ENCODE results near the gene TMOD1.
"Not testable (repeated sequence)": the region's sequence is repeated elsewhere in the genome, so short reads cannot be mapped to it uniquely, and the experiment has no call there.

The TMOD1 gene

DNA sequence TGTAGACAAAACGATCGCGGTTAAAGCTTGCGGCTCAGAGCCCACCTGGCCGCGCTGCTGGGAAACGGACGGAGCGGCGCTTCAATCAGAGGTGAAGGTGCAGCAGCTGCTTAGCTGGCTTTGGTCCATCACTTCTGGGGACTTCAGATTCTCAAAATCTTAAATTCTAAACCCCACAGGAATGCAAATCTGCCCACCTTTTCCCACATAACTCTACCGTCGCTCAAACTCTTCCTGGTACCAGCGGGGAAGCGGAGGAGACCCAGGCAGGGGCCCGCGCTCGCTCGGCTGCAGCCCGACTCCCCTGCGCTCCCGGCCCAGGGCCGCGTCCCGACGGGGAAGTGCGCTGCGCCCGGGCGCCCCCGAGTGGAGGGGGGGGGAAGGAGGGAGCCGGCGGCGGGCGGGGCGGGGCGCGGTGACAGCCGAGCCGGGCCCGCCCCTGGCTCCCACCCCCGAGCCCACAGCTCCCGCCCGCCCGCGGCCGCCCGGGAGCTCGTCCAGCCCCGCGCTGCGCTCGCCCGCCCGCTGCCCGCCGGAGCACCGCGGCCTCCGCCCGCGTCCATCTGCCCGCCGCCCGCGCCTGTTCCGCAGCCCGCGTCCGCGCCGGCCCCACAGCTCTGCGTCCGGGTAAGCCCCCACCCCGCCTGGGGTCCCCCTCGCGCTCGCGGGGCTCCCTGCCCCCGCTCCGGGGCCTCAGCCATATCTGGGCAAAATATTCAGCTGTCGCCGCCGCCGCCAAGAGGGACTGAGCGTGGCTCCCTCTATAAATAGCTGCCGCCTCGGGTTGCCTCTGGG is at the start of gene TMOD1:
Gene TMOD1, plus strand, starts transcription at position 490 of the 795 bp plus-strand sequence. CDS start 22,523 bp downstream, outside the sequence.
- peak; percentile 62 for DNase-seq

DNA sequence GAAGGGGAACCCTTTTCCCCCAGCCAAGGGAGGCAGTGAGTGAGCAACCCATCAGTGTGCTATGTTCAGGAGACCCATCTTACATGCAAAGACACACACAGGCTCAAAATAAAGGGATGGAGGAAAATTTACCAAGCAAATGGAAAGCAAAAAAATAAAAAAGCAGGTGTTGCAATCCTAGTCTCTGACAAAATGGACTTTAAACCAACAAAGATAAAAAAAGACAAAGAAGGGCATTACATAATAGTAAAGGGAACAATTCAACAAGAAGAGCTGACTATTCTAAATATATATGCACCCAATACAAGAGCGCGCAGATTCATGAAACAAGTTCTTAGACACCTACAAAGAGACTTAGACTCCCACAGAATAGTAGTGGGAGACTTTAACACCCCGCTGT is 47.9 kb upstream of the TMOD1 start:
- not testable (repeated sequence) for DNase-seq

- DNase-seq, result not testable (repeated sequence)
These were observed 44.6 kb upstream of the TMOD1 start for GRCh38 chr9:97456841-97457240.

- no peak for DNase-seq
These were observed 42.1 kb upstream of the TMOD1 start for GRCh38 chr9:97459326-97459725.

GRCh38 chr9:97462159-97462558 is 39.3 kb upstream of the TMOD1 start:
- DNase-seq, result no peak

DNA sequence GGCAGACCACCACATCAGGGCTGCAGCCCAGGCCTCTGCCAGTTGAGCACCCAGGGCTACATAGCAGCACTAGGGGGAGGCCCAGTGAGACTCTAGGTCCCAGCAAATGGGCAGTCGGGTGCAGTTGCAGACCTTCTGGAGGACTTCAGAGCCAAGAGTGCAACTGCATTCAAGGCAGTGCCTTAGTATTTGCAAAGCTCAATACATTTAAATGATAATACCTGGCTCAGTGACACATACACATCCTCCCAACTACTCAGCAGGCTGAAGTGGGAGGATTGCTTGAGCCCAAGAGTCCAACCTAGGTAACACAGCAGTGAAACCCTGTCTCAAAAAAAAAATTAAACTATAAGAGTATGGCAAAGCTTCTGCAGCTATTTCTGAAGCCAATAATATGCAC is 38.6 kb upstream of the TMOD1 start:
- DNase-seq, result no peak

GRCh38 chr9:97468658-97469448 is 32.6 kb upstream of the TMOD1 start:
- peak; percentile 42 for DNase-seq

DNA sequence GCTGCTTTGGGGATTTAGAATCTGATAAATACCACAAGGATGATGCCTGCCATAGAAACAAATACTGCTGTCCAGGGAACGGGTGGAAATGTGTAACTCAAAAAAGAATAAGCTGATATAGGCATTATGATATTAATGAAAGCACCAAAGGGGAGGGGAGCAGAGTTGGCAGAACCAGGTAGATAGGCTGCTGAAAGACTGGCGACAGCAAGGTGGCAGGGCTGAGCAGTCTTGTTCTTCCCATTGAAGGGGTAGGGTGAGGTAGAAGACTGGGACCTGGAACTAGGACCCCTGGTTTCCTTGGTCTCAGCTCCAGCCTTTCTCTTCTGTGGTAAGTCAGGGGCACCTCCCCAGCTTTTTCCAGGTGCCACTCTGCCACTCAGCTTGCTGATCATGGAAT is 31.4 kb upstream of the TMOD1 start:
- no peak for DNase-seq

DNA sequence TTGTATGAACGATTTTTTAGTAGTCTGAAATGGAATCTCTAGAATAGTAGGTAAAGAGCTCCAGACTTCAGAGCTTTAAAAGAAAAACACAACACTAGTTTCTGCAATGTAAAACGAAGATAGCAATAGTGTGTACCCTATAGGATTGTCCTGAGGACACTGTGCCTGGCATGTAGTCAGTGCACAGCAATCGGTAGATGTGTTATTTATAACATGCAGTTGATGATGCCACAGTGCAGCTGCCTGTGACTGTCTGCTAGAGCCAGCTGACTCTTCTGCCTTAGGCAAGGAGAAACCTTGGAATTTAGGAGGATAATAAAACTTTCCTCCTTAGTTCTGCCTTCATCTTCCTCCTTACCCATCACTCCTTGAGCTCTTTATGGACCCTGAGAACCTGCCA is 27.7 kb upstream of the TMOD1 start:
- no peak for DNase-seq

DNA sequence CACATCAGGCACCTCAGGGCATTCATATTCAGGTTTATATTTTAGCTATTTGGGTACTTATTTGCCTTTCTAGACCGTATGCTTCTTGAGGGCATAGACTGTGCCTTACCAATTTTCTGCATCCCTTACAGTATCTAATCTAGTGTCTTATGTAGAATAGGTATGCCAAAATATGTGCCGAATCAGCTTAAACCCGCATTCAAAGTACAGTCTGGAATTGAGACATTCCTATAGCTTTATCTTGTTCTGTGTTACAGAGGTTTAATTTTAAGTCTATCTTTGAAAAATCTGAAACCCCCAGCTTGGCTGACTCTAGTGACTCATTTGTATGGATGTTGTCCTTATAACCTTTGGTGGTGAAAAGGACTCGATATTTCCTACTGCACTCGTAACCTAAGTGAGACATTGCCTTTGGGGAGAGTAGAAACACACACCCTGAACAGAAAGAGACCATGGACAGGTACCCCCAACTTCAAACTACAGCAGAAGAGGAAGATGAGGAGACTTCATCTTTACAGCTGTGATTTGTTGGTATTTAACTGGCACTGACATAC is 27.0 kb upstream of the TMOD1 start:
- no peak for DNase-seq

DNA sequence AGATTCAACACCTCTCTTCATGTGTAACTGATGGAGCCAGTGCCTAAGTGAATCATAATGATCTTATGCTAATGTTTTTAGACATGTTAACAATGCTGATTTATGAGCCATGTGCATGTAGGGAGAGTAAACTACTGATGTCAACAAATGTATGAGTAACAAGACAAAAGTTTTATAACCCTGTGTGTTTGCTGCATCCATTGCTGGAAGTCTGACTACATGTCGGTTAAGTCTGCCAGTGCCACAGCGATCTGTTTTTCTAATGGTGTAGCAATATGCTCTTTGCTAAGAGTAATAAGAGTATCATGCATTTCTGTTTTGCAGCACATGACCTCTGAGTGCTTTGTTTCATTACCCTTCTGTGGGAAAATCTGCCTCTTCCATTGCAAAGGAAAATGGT is 26.4 kb upstream of the TMOD1 start:
- no peak for DNase-seq

GRCh38 chr9:97478301-97478981 is 23.0 kb upstream of the TMOD1 start:
- no peak for DNase-seq

- DNase-seq, result no peak
These were observed 21.8 kb upstream of the TMOD1 start for GRCh38 chr9:97479496-97480159.

DNA sequence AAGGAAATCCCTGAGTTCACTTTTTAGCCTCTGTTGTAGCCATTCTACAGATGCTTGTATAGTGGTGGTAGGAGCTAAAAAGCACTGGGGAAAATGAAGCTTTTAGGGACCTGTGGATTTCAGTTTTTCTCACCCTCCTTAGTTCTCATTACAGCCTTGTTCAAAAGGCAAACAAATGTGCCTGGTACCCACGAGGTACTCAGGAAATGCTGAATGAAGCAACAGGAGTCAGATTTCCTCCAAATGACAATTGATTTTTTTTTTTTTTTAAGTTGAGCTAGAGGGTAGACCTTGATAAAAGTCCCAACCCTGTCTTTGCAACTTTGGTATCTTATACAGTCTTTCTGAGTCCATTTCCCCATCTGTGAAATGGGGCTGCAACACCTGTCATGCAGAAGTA is 21.3 kb upstream of the TMOD1 start:
- no peak for DNase-seq

GRCh38 chr9:97480749-97481148 is 20.7 kb upstream of the TMOD1 start:
- DNase-seq, result no peak

DNA sequence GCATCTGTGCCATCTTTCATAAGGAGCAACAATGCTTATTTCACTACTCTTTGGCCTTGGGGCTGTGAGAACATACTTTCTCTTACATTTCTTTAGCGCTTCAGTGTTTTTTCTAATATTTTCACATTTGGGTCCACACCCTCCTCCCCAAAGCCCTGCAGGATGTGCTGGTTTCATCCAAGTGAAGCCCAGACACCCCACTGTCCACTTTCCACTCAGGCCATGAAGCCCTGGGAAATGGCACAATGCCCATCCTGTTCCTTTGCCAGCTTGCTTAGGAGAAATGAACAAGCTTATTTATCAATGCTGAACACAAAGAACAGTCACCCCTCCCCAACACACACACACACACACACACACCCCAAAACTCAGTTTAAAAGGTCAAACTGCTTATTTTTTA is 17.3 kb upstream of the TMOD1 start:
- DNase-seq, result no peak

- no peak for DNase-seq
These were observed 14.4 kb upstream of the TMOD1 start for GRCh38 chr9:97487107-97487506.

DNA sequence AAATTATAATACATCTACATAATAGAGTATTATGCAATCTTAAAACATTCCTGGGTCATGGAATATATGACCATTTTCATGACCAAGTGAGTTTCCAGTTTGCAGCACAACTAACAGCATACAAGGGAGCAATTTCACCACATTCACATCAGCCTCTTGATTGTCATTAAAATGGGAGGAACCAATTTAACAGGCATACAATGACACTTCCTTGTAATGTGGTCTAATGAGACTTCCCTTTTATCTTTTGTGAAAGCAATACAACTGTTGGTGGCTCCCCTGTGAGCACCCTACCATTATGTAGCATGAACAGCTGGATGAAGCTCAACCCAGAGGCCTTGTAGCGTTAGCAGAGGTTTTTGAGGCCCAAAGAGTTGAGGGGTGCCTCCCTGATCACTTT is 13.6 kb upstream of the TMOD1 start:
- no peak for DNase-seq

- no peak for DNase-seq
These were observed 10.1 kb upstream of the TMOD1 start for GRCh38 chr9:97491216-97491999.

DNA sequence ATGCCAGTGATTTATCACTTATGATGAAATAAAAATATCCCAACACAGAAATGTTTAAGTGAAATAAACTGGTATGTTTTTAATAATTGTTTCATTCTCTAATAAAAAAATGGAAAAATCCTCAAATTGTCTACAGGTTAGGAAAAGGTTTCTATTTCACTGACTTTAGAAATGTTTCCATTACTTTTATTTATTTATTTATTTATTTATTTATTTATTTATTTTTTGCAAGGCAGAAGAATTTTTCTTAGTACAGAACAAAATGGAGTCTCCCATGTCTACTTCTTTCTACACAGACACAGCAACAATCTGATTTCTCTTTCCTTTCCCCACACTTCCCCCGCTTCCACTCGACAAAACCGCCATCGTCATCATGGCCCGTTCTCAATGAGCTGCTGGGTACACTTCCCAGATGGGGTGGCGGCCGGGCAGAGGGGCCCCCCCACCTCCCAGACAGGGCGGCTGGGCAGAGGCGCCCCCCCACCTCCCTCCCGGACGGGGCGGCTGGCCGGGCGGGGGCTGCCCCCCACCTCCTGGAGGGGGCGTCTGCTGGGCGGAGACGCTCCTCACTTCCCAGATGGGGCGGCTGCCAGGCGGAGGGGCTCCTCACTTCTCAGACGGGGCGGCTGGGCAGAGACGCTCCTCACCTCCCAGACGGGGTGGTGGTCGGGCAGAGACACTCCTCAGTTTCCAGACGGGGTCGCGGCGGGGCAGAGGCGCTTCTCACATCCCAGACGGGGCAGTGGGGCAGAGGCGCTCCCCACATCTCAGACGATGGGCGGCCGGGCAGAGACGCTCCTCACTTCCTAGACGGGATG is 3.7 kb upstream of the TMOD1 start:
- not testable (repeated sequence) for DNase-seq

DNA sequence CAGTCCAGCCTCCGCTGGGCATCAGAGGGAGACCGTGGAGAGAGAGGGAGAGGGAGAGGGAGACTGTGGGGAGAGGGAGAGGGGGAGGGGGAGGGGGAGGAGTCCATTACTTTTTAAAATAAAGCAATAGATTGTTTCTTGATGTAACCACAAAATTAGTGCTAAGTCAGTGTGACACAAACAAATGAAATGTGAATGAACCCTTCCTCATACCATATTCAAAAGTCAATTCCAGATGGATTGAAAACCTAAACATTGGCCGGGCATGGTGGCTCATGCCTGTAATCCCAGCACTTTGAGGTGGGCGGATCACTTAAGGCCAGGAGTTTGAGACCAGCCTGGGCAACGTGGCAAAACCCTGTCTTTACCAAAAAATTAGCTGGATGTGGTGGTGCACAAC is 2.6 kb upstream of the TMOD1 start:
- DNase-seq, result not testable (repeated sequence)
